Brain microvascular endothelial cell (primary cell): ENCODE results near the gene RAD21L1.
A peak's percentile ranks its signal among the peaks of the same experiment; 100 is the strongest.

Source experiments
- DNase-seq: peaks from one replicate; pipeline ENCODE4 v3.0.0-alpha.2; 2020
- H3K27ac ChIP-seq: fragments of 250-450 bp; sonication (Bioruptor Pico); 2 replicates; pipeline ENCODE4 v1.5.1; 2020; ENCODE audit warnings: mild to moderate bottlenecking, moderate library complexity
- H3K27me3 ChIP-seq: fragments of 250-450 bp; sonication (Bioruptor Pico); replicated peaks from 2 replicates; pipeline ENCODE4 v1.5.1; 2020; ENCODE audit warnings: mild to moderate bottlenecking
- H3K36me3 ChIP-seq: fragments of 250-450 bp; sonication (Bioruptor Pico); replicated peaks from 2 replicates; pipeline ENCODE4 v1.5.1; 2020; ENCODE audit warnings: mild to moderate bottlenecking
- H3K4me3 ChIP-seq: 2 replicates; pipeline ENCODE4 v1.5.1; 2011; ENCODE audit warnings: low read depth, mild to moderate bottlenecking, control low read depth, low read length, moderate library complexity
- CTCF ChIP-seq: IDR thresholded peaks from 2 replicates; pipeline ENCODE4 v1.5.1; 2011; ENCODE audit warnings: low read depth, mild to moderate bottlenecking, moderate library complexity, low read length, control low read depth, inconsistent platforms; ENCODE audit errors: missing control alignments
- in situ Hi-C: cut with HindIII; loops from 2 replicates; pipeline ENCODE4 v1.10.0; 2017; ENCODE audit warnings: low sequenced_read_pairs, low pct_ligation_motif_present

The RAD21L1 gene

GRCh38 chr20:1265916-1266166 is 40.0 kb downstream of the RAD21L1 start:
- Histone ChIP-seq H3K27me3 (no peaks in the 10 kb centered on the region), H3K27ac (no peak overlapping the region), H3K4me3 (peak overlapping the region; percentile 68), H3K36me3 (no peaks in the 10 kb centered on the region)
- in situ Hi-C loops = no loop called here
- no peak for TF ChIP-seq CTCF
- DNase-seq = no peak

GRCh38 chr20:1266167-1266973 is 40.5 kb downstream of the RAD21L1 start, which contains the start of gene SNPH:
Gene SNPH (plus strand): TSS chr20:1266294. CDS start chr20:1296240, 29,946 bp downstream.
- no peak for TF ChIP-seq CTCF
- H3K27me3 ChIP-seq = no peaks in the 10 kb centered on the region
- in situ Hi-C loops = no loop called here
- peak within 1 kb of the TSS; percentile 68 for H3K4me3 ChIP-seq
- H3K27ac ChIP-seq = no peak within 1 kb of the TSS
- peak; percentile 74 for DNase-seq
- no peaks in the 10 kb centered on the region for H3K36me3 ChIP-seq

GRCh38 chr20:1267161-1267560 is 41.3 kb downstream of the RAD21L1 start:
- H3K36me3 ChIP-seq = no peaks in the 10 kb centered on the region
- no peak overlapping the region for H3K27ac ChIP-seq
- DNase-seq = no peak
- H3K4me3 ChIP-seq = peak overlapping the region; percentile 68
- H3K27me3 ChIP-seq = no peaks in the 10 kb centered on the region
- no peak for TF ChIP-seq CTCF
- in situ Hi-C loops = no loop called here

GRCh38 chr20:1267809-1268374 is 42.0 kb downstream of the RAD21L1 start:
- DNase-seq = no peak
- H3K27ac ChIP-seq = no peak overlapping the region
- H3K27me3 ChIP-seq = no peaks in the 10 kb centered on the region
- in situ Hi-C loops = no loop called here
- no peak for TF ChIP-seq CTCF
- no peaks in the 10 kb centered on the region for H3K36me3 ChIP-seq
- no peak overlapping the region for H3K4me3 ChIP-seq

- H3K4me3 ChIP-seq = no peak overlapping the region
- no peak for TF ChIP-seq CTCF
- no peaks in the 10 kb centered on the region for H3K27me3 ChIP-seq
- no peak for DNase-seq
- H3K27ac ChIP-seq = no peak overlapping the region
- H3K36me3 ChIP-seq = no peaks in the 10 kb centered on the region
- in situ Hi-C loops = no loop called here
These were observed 43.4 kb downstream of the RAD21L1 start for GRCh38 chr20:1269235-1269634.
